GM12878 (cell line): ENCODE data around the gene MFAP3L. TPM values are rescaled to one million over a fixed set of nuclear protein-coding genes. Genes with fewer than 3 reads are reported as not detected.

Experiments used
- ATF7 ChIP-seq: fragments of 450-650 bp; IDR thresholded peaks from 2 replicates; pipeline ENCODE4 v1.6.1; 2016; ENCODE audit warnings: low read depth, mild to moderate bottlenecking
- CBX3 ChIP-seq: fragments of 200-600 bp; sonication (generic); IDR thresholded peaks from 2 replicates; pipeline ENCODE4 v1.6.1; 2016; ENCODE audit warnings: low read depth, borderline replicate concordance
- CHD1 ChIP-seq: IDR thresholded peaks from 2 replicates; pipeline ENCODE4 v1.6.1; 2012; ENCODE audit warnings: low read depth, low read length, improper control_type of control experiment
- CHD2 ChIP-seq: IDR thresholded peaks from 2 replicates; pipeline ENCODE4 v1.6.1; 2011; ENCODE audit warnings: low read depth, low read length, improper control_type of control experiment, borderline replicate concordance
- CUX1 ChIP-seq: IDR thresholded peaks from 2 replicates; pipeline ENCODE4 v1.6.1; 2012; ENCODE audit warnings: improper control_type of control experiment, low read depth, low read length; ENCODE audit not compliant: insufficient replicate concordance
- ELK1 ChIP-seq: IDR thresholded peaks from 2 replicates; pipeline ENCODE4 v1.6.1; 2012; ENCODE audit warnings: low read depth, low read length, improper control_type of control experiment
- IKZF1 ChIP-seq: fragments of 450-650 bp; conservative IDR thresholded peaks from 2 replicates; pipeline ENCODE4 v1.6.1; 2017; ENCODE audit warnings: antibody characterized with exemption, mild to moderate bottlenecking
- KAT2A ChIP-seq: conservative IDR thresholded peaks from 2 replicates; pipeline ENCODE4 v1.6.1; 2011; ENCODE audit warnings: low read depth, low read length; ENCODE audit not compliant: control insufficient read depth
- MTA2 ChIP-seq: fragments of 450-650 bp; IDR thresholded peaks from 2 replicates; pipeline ENCODE4 v1.6.1; 2016; ENCODE audit warnings: low read depth, mild to moderate bottlenecking, moderate library complexity
- NR2C1 ChIP-seq: fragments of 450-650 bp; IDR thresholded peaks from 2 replicates; pipeline ENCODE4 v1.6.1; 2017; ENCODE audit warnings: antibody characterized with exemption, mild to moderate bottlenecking, moderate library complexity
- RAD21 ChIP-seq: IDR thresholded peaks from 2 replicates; pipeline ENCODE4 v1.6.1; 2011; ENCODE audit warnings: mild to moderate bottlenecking, low read depth, low read length, moderate library complexity; ENCODE audit not compliant: insufficient read depth
- RFX5 ChIP-seq: IDR thresholded peaks from 2 replicates; pipeline ENCODE4 v1.6.1; 2011; ENCODE audit warnings: low read depth, low read length, improper control_type of control experiment
- SMC3 ChIP-seq: IDR thresholded peaks from 2 replicates; pipeline ENCODE4 v1.6.1; 2011; ENCODE audit warnings: low read length, improper control_type of control experiment, borderline replicate concordance
- STAT1 ChIP-seq: fragments of 450-650 bp; conservative IDR thresholded peaks from 2 replicates; pipeline ENCODE4 v1.6.1; 2014; ENCODE audit warnings: antibody characterized with exemption, mild to moderate bottlenecking
- STAT3 ChIP-seq: IDR thresholded peaks from 2 replicates; pipeline ENCODE4 v1.6.1; 2011; ENCODE audit warnings: low read depth, low read length, improper control_type of control experiment
- SUZ12 ChIP-seq: fragments of 200-600 bp; sonication (generic); IDR thresholded peaks from one replicate; pipeline ENCODE4 v1.6.1; 2018; ENCODE audit warnings: antibody characterized with exemption, mild to moderate bottlenecking; ENCODE audit not compliant: unreplicated experiment
- USF1 ChIP-seq: IDR thresholded peaks from 2 replicates; pipeline ENCODE4 v1.6.1; 2011; ENCODE audit warnings: borderline replicate concordance, low read depth, mild to moderate bottlenecking, moderate library complexity, mixed read lengths, low read length; ENCODE audit not compliant: insufficient read depth; ENCODE audit errors: extremely low read length
- WRNIP1 ChIP-seq: IDR thresholded peaks from 2 replicates; pipeline ENCODE4 v1.6.1; 2011; ENCODE audit warnings: low read depth, low read length, improper control_type of control experiment, borderline replicate concordance
- YBX1 ChIP-seq: fragments of 450-650 bp; IDR thresholded peaks from 2 replicates; pipeline ENCODE4 v1.6.1; 2016; ENCODE audit warnings: antibody characterized with exemption
- ZBTB4 ChIP-seq: fragments of 450-650 bp; formaldehyde crosslinking; IDR thresholded peaks from 2 replicates; pipeline ENCODE4 v1.4.0; 2022; ENCODE audit warnings: mild to moderate bottlenecking, moderate library complexity
- ZNF384 ChIP-seq: IDR thresholded peaks from 2 replicates; pipeline ENCODE4 v1.6.1; 2012; ENCODE audit warnings: low read depth, mild to moderate bottlenecking, low read length, improper control_type of control experiment, borderline replicate concordance
- polyA plus RNA-seq, 11 experiments: library from polyadenylated mRNA; depleted of rRNA in 4 of 11; unstranded in 6 of 11; stranded (reverse) in 5 of 11; fragments of >200 nt; fragmentation: Nextera tagmentation in 4 of 11; fragmentation: Illumina TruSeq in 1 of 11; extraction: Ambion mirVana in 4 of 11; extraction: Trizol in 1 of 11; gene quantifications; 1 replicate in 1 of 11; 2 replicates in 10 of 11; pipeline versions ENCODE4 v1.2.1 to v1.2.3, GENCODE V29; 2011 to 2016; ENCODE audit warnings: inconsistent platforms in 2 of 11, missing spikeins in 2 of 11, low read depth in 1 of 11
- total RNA-seq, 4 experiments: library from RNA; depleted of rRNA in 3 of 4; stranded (reverse); fragments of >200 nt in 3 of 4; fragmentation: Illumina TruSeq in 1 of 4; extraction: Trizol in 1 of 4; gene quantifications; 2 replicates each; pipeline versions ENCODE4 v1.2.1 to v1.2.3, GENCODE V29; 2013 to 2021

The MFAP3L gene
- total and polyA plus RNA-seq, 10 of the 15 experiments (the other 5 are each of a cell fraction or from before 2014, with no cell fraction given), result 0.10 to 3.0 TPM; not detected in 8

- TF ChIP-seq CUX1 (no peak), CHD2 (no peak), MTA2 (no peak), USF1 (no peak), SMC3 (no peak), ATF7 (no peak), ZBTB4 (no peak), KAT2A (no peak), IKZF1 (peak; percentile 26; the same call in 1 of the 2 replicates), CBX3 (no peak), WRNIP1 (no peak), NR2C1 (no peak; the same call in 1 of the 2 replicates), YBX1 (no peak), ZNF384 (no peak), CHD1 (no peak), RFX5 (no peak), ELK1 (no peak), STAT1 (no peak), SUZ12 (no peak), STAT3 (no peak), RAD21 (no peak)
- TF ChIP-seq, all 136 proteins: peak for 15
These were observed 1.1 kb upstream of the MFAP3L start (continued) for GRCh38 chr4:170027181-170027829.
